HL-60/S4 treated with phorbol 12-myristate 13-acetate at 8.2 ng/mL for 4 days and 3 days (cell line): ENCODE measurements around the gene ARL2BP.
"Not testable (repeated sequence)": the region's sequence is repeated elsewhere in the genome, so short reads cannot be mapped to it uniquely, and the experiment has no call there.

Experiments
- in situ Hi-C: fragments of 300-500 bp; cut with MboI; formaldehyde crosslinking; loops from 2 replicates; pipeline ENCODE4 v1.15.0; 2022; ENCODE audit warnings: low sequenced_read_pairs

ARL2BP gene

DNA sequence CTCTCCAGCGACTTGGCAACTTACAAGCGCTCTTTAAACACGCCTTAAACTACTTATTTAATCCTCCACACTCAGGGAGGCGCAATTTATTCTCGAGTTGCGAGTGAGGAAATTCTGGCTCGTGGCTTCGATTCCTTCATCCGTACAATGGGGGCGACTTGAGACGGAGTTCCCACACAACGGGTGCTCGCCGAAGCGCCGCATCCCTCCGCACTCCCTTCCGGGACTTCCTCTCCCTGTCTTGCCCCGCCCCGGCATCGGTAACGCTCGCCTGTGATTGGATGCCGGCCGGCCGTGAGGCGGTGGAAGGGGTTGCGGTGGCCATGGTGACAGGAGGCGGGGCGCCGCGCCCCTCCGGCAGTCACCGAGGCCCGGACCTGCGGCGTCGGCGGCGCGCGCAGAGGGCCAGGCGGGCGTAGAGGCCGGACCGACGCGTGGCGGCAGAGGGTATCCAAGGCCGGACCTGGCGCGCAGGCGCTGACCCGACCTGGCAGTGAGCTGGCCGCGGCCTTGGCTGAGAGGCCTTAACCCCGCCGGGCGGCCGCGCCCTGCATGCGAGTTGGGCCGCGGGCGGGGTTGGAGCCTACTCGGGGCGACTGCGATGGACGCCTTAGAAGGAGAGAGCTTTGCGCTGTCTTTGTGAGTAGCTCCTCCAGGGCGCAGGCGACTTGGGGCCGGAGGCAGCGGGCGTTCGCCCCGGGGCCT lies at the start of gene ARL2BP:
ARL2BP (plus strand) TSS at position 493 of the 705 bp plus-strand sequence; CDS start at position 602, 109 bp downstream.
- in situ Hi-C loops = no loop called here

DNA sequence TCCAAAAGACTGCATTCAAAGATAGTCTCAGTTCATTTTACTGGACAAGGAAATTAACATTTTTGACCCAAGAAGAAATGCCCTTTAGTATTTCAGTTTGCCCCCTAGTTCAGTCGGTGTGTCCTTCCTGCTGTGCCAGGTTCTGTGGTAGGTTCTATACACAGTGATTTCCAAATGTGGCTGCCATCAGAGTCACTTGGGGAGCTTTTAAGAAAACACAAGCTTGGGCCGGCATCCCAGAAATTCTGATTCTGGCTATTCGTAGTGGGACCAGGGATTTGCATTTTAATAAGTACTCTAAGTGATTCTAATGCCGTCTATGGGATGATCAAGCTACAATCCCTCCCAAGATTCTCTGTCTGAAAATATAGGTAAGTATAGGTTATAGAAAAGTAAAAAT lies 48.8 kb upstream of the ARL2BP start:
- in situ Hi-C loops = no loop called here

- in situ Hi-C loops = no loop called here
Measured at GRCh38 chr16:57196753-57197152, 48.3 kb upstream of the ARL2BP start.

DNA sequence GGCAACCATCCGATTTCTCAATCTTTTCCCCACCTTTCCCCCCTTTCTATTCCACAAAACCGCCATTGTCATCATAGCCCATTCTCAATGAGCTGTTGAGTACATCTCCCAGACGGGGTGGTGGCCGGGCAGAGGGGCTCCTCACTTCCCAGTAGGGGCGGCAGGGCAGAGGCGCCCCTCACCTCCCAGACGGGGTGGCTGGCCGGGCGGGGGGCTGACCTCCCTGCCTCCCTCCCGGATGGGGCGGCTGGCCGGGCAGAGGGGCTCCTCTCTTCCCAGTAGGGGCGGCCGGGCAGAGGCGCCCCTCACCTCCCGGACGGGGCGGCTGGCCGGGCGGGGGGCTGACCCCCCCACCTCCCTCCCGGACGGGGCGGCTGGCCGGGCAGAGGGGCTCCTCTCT lies 44.7 kb upstream of the ARL2BP start:
- in situ Hi-C loops = not testable (repeated sequence)

GRCh38 chr16:57200926-57201325 lies 44.1 kb upstream of the ARL2BP start:
- in situ Hi-C loops = not testable (repeated sequence)

GRCh38 chr16:57202095-57202886 lies 42.8 kb upstream of the ARL2BP start:
- in situ Hi-C loops = no loop called here

DNA sequence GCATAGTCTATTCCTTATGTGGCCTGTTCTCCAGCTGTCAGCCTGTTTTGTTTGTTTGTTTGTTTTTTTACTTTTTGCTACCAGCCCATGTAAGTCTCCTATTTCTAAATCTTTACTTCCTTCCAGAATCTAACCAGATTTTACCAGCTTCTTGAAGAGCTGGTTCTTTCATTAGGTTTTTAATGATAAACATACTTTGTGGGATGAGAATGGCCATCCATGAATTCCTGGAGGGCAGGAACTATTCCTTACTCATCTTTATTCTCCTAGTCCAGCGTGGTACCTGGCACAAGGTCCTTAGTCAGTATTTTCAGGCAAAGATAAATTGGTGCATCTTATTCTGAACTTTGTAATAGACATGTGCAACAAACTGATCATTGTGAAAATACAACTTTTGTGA lies 41.6 kb upstream of the ARL2BP start:
- in situ Hi-C loops = no loop called here

DNA sequence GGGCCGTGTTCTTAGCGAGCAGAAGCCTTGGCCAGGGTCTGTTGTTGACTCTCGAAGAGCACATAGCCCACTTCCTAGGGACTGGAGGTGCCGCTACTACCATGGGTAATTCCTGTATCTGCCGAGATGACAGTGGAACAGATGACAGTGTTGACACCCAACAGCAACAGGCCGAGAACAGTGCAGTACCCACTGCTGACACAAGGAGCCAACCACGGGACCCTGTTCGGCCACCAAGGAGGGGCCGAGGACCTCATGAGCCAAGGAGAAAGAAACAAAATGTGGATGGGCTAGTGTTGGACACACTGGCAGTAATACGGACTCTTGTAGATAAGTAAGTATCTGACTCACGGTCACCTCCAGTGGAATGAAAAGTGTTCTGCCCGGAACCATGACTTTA lies 40.4 kb upstream of the ARL2BP start:
- in situ Hi-C loops = no loop called here

- in situ Hi-C loops = no loop called here
Measured at GRCh38 chr16:57208926-57209325, 36.1 kb upstream of the ARL2BP start.

- in situ Hi-C loops = no loop called here
Measured at GRCh38 chr16:57209780-57210179, 35.3 kb upstream of the ARL2BP start.

DNA sequence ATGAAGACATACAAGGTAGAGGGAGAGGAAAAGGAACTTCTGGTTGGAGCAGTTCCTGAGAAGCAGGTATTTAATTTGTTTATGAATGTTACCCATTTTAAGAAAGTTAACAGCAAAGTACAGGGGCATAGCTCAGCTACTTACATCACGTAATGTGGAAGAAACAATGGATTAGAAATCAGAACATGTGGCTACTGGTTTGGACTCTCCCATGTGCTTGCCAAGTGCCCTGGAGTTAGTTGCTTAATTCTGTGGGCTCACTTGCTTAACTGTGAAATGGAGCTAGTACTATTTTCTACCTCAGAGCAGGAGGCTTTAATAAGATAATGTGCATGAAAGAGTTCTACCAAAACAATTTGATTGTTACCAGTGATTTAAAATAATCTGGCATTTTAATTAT lies 31.6 kb upstream of the ARL2BP start:
- in situ Hi-C loops = no loop called here

GRCh38 chr16:57216968-57217367 lies 28.1 kb upstream of the ARL2BP start:
- in situ Hi-C loops = no loop called here

DNA sequence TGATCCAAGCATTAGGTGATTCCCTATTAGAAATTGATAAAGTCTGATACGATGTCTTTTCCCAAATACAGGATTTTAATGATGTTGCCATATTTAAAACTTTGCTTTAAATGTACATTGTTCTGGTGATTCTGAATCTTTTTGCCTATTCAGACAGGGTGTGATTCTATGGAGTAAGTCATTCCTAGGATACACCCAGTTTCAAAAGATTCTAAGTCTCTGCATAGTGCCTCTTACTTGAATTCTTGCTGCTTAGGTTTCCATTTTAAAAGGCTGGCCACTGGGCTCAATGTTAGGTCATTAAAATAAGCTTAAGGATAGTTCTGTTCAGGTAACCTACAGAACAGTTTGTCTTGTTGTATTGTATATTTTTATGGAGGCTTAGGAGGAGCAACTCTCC lies 22.0 kb upstream of the ARL2BP start:
- in situ Hi-C loops = no loop called here

DNA sequence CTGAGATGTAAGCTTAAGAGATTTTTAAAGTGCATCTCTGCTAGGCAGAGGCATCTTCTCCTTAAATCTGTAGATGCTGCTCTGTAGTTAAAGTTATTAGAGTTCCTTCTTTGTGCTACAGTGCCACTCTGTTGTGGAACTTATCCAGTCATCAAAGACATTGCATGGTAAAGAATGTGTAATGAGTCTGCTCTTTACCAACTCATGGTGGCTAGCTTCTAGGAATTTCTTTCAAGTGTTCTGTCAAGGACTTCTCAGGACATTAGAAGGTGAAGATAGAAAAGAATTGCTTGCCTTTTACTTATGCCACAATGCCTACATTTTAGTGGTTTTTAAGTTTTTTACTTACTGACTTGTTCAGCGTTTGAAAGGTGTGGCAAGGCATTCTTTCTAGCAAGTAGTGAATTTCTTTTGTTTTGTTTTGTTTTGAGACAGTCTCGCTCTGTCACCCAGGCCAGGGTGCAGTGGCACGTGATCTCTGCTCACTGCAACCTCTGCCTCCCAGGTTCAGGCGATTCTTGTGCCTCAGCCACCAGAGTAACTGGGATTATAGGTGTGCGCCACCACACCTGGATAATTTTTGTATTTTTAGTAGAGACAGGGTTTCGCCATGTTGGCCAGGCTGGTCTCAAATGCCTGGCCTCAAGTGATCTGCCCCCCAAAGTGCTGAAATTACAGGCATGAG lies 20.3 kb upstream of the ARL2BP start:
- in situ Hi-C loops = no loop called here

GRCh38 chr16:57225978-57226377 lies 19.1 kb upstream of the ARL2BP start:
- in situ Hi-C loops = no loop called here

GRCh38 chr16:57226701-57227621 lies 18.1 kb upstream of the ARL2BP start:
- in situ Hi-C loops = no loop called here

DNA sequence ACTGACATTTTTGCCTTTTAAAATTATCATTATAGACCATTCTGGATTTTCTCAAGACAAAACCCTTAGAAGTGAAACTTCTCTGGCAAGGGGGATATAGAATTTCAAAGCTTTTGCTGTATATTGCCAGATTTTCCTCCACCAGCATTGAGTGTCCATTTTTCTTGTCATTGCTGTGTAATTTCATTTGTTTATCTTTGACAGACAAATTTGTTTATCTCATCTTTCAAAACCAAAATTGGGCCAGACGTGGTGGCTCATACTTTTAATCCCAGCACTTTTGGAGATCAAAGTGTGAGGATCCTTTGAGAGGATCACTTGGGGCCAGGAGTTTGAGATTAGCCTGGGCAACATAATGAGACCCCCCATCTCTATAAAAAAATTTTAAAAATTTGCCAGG lies 16.0 kb upstream of the ARL2BP start:
- in situ Hi-C loops = no loop called here

GRCh38 chr16:57231821-57232350 lies 13.2 kb upstream of the ARL2BP start:
- in situ Hi-C loops = no loop called here

DNA sequence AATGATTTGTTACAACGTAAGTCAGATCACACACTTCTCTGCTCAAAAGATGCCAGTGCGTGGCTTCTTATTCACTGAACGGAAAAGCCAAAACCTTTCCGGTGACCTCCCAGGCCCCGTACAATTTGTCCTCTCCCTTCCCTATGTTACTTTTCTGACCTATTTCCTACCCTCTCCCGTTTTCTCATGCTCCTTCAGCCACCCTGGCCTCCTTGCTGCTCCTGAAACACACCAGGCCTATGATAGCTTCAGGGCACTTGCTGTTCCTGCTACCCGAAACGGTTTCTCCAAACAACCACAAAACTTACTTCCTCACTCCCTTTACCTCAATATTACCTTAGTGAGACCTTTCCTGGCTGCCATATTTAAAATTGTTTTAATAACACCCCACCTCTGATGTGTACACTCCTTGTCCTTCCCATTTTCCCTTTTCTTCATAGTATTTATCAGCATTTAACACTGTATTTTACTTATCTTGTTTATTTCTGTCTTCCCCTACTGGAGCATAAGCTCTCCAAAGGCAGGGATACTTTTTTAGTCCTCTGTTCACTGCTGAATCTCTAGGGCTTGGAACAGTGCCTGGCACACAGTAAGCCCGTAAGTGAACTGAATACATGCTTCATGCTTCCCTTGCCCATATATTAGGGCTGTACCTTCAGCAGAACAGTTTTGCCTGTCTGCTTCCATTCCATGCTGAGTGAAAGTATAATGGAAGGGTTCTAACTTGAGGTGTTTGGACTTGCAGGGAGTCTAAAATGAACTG lies 10.9 kb upstream of the ARL2BP start:
- in situ Hi-C loops = no loop called here

GRCh38 chr16:57234707-57235092 lies 10.4 kb upstream of the ARL2BP start:
- in situ Hi-C loops = no loop called here
